Mononuclear cell (primary cell): Measurements from ENCODE around the gene MAMDC4. TPM values are rescaled to one million over a fixed set of nuclear protein-coding genes. Genes with fewer than 3 reads are reported as not detected.

Source experiments
- H3K27me3 ChIP-seq: 2 replicates; pipeline ENCODE4 v1.6.0; 2011; ENCODE audit warnings: low read length, control low read depth; ENCODE audit not compliant: insufficient read depth
- H3K4me1 ChIP-seq: 2 replicates; pipeline ENCODE4 v1.5.1; 2011; ENCODE audit warnings: mild to moderate bottlenecking, low read length, control low read depth; ENCODE audit not compliant: insufficient read depth
- H3K4me3 ChIP-seq: 2 replicates; pipeline ENCODE4 v1.5.1; 2011; ENCODE audit warnings: mild to moderate bottlenecking, low read length, moderate library complexity
- H3K9me3 ChIP-seq: 2 replicates; pipeline ENCODE4 v1.5.1; 2011; ENCODE audit warnings: low read depth, mild to moderate bottlenecking, control low read depth, low read length
- total RNA-seq: library from RNA; depleted of rRNA; stranded (reverse); fragments of >200 nt; gene quantifications from one replicate; pipeline ENCODE4 v1.2.3, GENCODE V29; 2012

The MAMDC4 gene
- total RNA-seq, 1 donor, result 0.52 TPM

GRCh38 chr9:136849038-136849959, 2.8 kb upstream of the MAMDC4 start, which contains the start of gene PHPT1:
Gene PHPT1 (plus strand): TSS chr9:136849409. CDS start chr9:136849431, 22 bp downstream.
- Histone ChIP-seq H3K4me1 (peaks cover 33% of the 10 kb centered on the region), H3K4me3 (peak within 1 kb of the TSS; percentile 67)

GRCh38 chr9:136849960-136850865, 1.9 kb upstream of the MAMDC4 start:
- peak overlapping the region; percentile 20 for H3K4me3 ChIP-seq
- peaks cover 16% of the 10 kb centered on the region for H3K27me3 ChIP-seq
- no peaks in the 10 kb centered on the region for H3K9me3 ChIP-seq
- H3K4me1 ChIP-seq, result peaks cover 32% of the 10 kb centered on the region

More at GRCh38 chr9:136849038-136849959, 2.8 kb upstream of the MAMDC4 start, which contains the start of gene PHPT1:
- Histone ChIP-seq H3K9me3 (no peaks in the 10 kb centered on the region), H3K27me3 (peaks cover 18% of the 10 kb centered on the region)

DNA sequence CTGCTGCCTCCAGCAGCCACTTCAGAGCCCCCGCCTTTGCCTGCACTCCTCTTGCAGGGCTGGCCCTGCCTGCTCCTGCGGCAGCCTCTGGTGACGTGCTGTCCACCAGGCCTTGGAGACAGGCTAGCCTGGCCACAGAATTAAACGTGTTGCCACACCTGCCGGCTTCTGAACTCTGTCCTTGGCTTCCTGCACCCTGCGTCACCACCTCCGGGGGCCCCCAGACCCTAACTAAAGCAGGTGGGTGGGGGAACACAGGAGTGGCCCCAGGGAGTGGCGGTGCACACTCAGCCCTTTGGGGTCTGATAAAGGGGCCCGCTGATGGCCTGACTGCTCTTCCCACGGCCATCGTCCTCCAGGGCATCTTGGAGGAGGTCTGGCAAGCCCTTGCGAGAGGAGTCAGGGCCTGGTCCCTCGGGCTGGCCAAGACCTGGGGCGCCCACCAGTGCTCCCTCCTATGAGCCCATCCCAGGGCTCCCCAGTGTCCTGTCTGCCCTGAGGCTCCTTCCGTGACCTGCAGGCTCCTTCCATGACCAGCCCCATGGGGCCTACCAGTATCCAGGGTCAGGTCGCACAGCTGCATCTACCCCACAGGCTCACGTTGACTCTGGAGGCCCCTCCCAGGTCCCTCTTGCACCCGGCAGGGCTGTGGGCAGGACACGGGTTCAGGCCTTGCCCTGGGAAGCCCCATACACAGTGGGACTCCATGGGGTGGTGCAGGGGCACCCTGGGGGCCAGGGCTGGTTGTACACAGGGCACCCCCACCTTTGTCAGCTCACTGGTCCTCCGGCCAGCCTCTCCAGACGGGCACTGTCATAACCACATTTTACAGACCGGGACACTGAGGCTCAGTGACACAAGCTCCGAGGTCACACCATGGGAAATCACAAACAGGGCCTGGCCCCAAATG, 1.0 kb upstream of the MAMDC4 start:
- Histone ChIP-seq H3K4me1 (peaks cover 32% of the 10 kb centered on the region), H3K27me3 (peaks cover 8% of the 10 kb centered on the region), H3K9me3 (no peaks in the 10 kb centered on the region), H3K4me3 (no peak overlapping the region)

DNA sequence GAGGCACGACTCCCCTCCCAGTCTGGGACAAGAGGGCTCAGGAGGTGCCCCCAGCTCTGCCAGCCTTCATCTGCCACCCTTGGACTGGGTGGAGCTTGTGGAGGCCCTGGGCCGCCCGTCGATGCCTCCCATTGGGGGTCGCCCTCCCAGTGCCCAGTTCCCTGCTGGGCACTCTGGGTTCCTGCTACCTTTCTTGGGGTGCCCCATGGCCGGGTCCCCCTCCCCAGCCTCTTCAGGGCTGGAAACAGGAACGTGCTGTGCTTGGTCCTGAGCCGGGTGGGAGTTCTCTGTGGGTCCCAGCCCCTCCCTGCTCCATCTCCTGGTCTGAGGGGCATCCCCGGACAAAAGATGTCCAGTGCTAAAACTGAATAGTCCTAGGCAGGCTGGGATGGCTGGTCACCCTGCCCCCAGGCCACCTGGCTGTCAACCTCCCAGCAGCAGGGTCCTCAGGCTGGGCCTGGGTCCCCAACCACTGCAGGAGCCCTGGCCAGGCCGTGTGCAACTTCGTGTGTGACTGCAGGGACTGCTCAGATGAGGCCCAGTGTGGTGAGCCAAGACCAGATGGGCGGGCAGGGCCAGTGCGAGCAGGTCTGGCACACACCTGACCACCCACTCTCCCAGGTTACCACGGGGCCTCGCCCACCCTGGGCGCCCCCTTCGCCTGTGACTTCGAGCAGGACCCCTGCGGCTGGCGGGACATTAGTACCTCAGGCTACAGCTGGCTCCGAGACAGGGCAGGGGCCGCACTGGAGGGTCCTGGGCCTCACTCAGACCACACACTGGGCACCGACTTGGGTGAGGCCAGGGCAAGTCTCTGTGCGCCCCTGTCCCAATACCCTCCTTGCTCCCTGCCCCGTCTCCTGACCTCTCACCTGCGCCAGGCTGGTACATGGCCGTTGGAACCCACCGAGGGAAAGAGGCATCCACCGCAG, 784 bp downstream of the MAMDC4 start:
- H3K9me3 ChIP-seq, result no peaks in the 10 kb centered on the region
- peaks cover 16% of the 10 kb centered on the region for H3K4me1 ChIP-seq
- peaks cover 2% of the 10 kb centered on the region for H3K27me3 ChIP-seq
- H3K4me3 ChIP-seq, result no peak overlapping the region

DNA sequence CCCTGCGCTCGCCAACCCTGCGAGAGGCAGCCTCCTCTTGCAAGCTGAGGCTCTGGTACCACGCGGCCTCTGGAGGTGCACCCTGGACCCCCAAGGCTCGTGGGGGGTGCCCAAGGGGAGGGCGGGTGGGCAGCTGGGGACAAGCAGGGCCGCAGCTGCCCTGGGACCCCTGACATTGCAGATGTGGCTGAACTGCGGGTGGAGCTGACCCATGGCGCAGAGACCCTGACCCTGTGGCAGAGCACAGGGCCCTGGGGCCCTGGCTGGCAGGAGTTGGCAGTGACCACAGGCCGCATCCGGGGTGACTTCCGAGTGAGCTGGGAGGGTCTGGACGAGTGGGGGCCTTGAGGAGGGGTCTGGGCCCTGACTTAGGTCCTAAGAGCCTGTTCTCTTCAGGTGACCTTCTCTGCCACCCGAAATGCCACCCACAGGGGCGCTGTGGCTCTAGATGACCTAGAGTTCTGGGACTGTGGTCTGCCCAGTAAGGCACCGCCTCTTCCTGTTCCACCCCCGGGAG, 1.5 kb downstream of the MAMDC4 start:
- Histone ChIP-seq H3K4me1 (peaks cover 9% of the 10 kb centered on the region), H3K4me3 (no peak overlapping the region), H3K9me3 (no peaks in the 10 kb centered on the region), H3K27me3 (no peaks in the 10 kb centered on the region)

- Histone ChIP-seq H3K9me3 (no peaks in the 10 kb centered on the region), H3K4me3 (no peak overlapping the region), H3K4me1 (peaks cover 9% of the 10 kb centered on the region), H3K27me3 (no peaks in the 10 kb centered on the region)
These were observed 2.1 kb downstream of the MAMDC4 start for GRCh38 chr9:136854113-136854841.

GRCh38 chr9:136854842-136855460, 2.8 kb downstream of the MAMDC4 start:
- H3K4me3 ChIP-seq, result no peak overlapping the region
- peaks cover 6% of the 10 kb centered on the region for H3K4me1 ChIP-seq
- no peaks in the 10 kb centered on the region for H3K27me3 ChIP-seq
- no peaks in the 10 kb centered on the region for H3K9me3 ChIP-seq

DNA sequence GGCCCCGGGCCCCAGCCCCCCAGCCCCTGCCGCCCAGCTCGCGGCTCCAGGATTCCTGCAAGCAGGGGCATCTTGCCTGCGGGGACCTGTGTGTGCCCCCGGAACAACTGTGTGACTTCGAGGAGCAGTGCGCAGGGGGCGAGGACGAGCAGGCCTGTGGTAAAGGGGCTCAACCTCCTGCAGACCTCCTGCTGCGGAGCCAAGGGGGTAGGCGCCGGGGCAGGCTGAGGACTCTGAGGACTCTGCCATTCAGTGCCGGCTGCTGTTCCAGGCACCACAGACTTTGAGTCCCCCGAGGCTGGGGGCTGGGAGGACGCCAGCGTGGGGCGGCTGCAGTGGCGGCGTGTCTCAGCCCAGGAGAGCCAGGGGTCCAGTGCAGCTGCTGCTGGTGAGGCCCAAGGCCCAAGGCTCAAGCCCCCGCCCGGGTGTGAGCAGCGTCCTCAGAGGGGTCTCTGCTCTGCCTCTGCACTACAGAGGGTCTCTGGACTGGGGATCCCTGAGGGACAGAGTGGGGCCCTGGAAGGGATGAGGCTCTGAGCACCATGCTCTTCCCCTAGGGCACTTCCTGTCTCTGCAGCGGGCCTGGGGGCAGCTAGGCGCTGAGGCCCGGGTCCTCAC, 3.4 kb downstream of the MAMDC4 start:
- Histone ChIP-seq H3K9me3 (no peaks in the 10 kb centered on the region), H3K4me3 (no peak overlapping the region)

GRCh38 chr9:136856079-136856476, 3.9 kb downstream of the MAMDC4 start:
- no peaks in the 10 kb centered on the region for H3K27me3 ChIP-seq
- H3K4me1 ChIP-seq, result no peaks in the 10 kb centered on the region

More for the DNA sequence above, 3.4 kb downstream of the MAMDC4 start:
- Histone ChIP-seq H3K4me1 (no peaks in the 10 kb centered on the region), H3K27me3 (no peaks in the 10 kb centered on the region)

GRCh38 chr9:136856541-136857141, 4.5 kb downstream of the MAMDC4 start:
- H3K4me3 ChIP-seq, result no peak overlapping the region
- no peaks in the 10 kb centered on the region for H3K9me3 ChIP-seq
- no peaks in the 10 kb centered on the region for H3K4me1 ChIP-seq
- H3K27me3 ChIP-seq, result no peaks in the 10 kb centered on the region

More at GRCh38 chr9:136856079-136856476, 3.9 kb downstream of the MAMDC4 start:
- no peaks in the 10 kb centered on the region for H3K9me3 ChIP-seq
- no peak overlapping the region for H3K4me3 ChIP-seq

DNA sequence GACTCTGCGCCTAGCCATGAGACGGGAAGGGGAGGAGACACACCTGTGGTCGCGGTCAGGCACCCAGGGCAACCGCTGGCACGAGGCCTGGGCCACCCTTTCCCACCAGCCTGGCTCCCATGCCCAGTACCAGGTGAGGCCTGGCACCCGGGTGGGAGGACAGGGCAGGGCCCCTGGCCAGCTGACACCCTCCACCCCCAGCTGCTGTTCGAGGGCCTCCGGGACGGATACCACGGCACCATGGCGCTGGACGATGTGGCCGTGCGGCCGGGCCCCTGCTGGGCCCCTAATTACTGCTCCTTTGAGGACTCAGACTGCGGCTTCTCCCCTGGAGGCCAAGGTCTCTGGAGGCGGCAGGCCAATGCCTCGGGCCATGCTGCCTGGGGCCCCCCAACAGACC, 5.0 kb downstream of the MAMDC4 start:
- H3K4me1 ChIP-seq, result no peaks in the 10 kb centered on the region
- H3K27me3 ChIP-seq, result no peaks in the 10 kb centered on the region
- no peak overlapping the region for H3K4me3 ChIP-seq
- no peaks in the 10 kb centered on the region for H3K9me3 ChIP-seq
